Measurements from ENCODE around the gene UQCRQ.

The UQCRQ gene

GRCh38 chr5:132901730-132902129 is 35.3 kb downstream of the UQCRQ start:
- DNase-seq (ENCODE audit: extremely low read depth in 1 of 2, low read depth in 1 of 2) = no peak

GRCh38 chr5:132905938-132906337 is 39.5 kb downstream of the UQCRQ start:
- no peak for DNase-seq (ENCODE audit: extremely low read depth in 1 of 2, low read depth in 1 of 2)

GRCh38 chr5:132907161-132907560 is 40.7 kb downstream of the UQCRQ start:
- no peak for DNase-seq (ENCODE audit: extremely low read depth in 1 of 2, low read depth in 1 of 2)

- no peak for DNase-seq (ENCODE audit: extremely low read depth in 1 of 2, low read depth in 1 of 2)
Measured at GRCh38 chr5:132909702-132910101, 43.3 kb downstream of the UQCRQ start.

GRCh38 chr5:132915681-132916080 is 49.2 kb downstream of the UQCRQ start:
- DNase-seq (ENCODE audit: extremely low read depth in 1 of 2, low read depth in 1 of 2) = no peak

- no peak for DNase-seq (ENCODE audit: extremely low read depth in 1 of 2, low read depth in 1 of 2)
Measured at GRCh38 chr5:132916086-132916485, 49.6 kb downstream of the UQCRQ start.
